ENCODE data around the gene TANGO2.

Gene TANGO2

GRCh38 chr22:19997561-19998231, 23.2 kb upstream of the TANGO2 start:
- DNase-seq = no peak

- no peak for DNase-seq
Measured at GRCh38 chr22:19998232-19998951, 22.5 kb upstream of the TANGO2 start.

- DNase-seq = no peak
Measured at GRCh38 chr22:19998991-19999820, 21.7 kb upstream of the TANGO2 start.

- DNase-seq = no peak
Measured at GRCh38 chr22:20000246-20001081, 20.4 kb upstream of the TANGO2 start.

GRCh38 chr22:20001082-20001638, 19.8 kb upstream of the TANGO2 start:
- no peak for DNase-seq

GRCh38 chr22:20002128-20002527, 18.8 kb upstream of the TANGO2 start:
- DNase-seq = no peak

- no peak for DNase-seq
Measured at GRCh38 chr22:20002636-20003035, 18.3 kb upstream of the TANGO2 start.

- no peak for DNase-seq
Measured at GRCh38 chr22:20003304-20003703, 17.6 kb upstream of the TANGO2 start.

GRCh38 chr22:20004464-20004863, 16.4 kb upstream of the TANGO2 start:
- DNase-seq = no peak

- DNase-seq = no peak
Measured at GRCh38 chr22:20008221-20008995, 12.5 kb upstream of the TANGO2 start.

GRCh38 chr22:20009018-20009491, 11.9 kb upstream of the TANGO2 start:
- DNase-seq = no peak

- no peak for DNase-seq
Measured at GRCh38 chr22:20009582-20010306, 11.2 kb upstream of the TANGO2 start.

GRCh38 chr22:20010307-20011122, 10.4 kb upstream of the TANGO2 start:
- no peak for DNase-seq

- no peak for DNase-seq
Measured at GRCh38 chr22:20011123-20011992, 9.6 kb upstream of the TANGO2 start.

- no peak for DNase-seq
Measured at GRCh38 chr22:20011993-20012740, 8.7 kb upstream of the TANGO2 start.

- DNase-seq = no peak
Measured at GRCh38 chr22:20012741-20013331, 8.1 kb upstream of the TANGO2 start.

- peak; percentile 54 for DNase-seq
Measured at GRCh38 chr22:20013382-20013871, 7.5 kb upstream of the TANGO2 start.
